ENCODE measurements around the gene LCN1. TPM values are rescaled to one million over a fixed set of nuclear protein-coding genes. Genes with fewer than 3 reads are reported as not detected.

Gene LCN1
- total RNA-seq, 1 donor, result not detected

- Histone ChIP-seq H3K4me3 (ENCODE audit: low read length) (no peak overlapping the region), H3K9me3 (ENCODE audit: low read depth, low read length) (no peaks in the 10 kb centered on the region), H3K4me1 (ENCODE audit: insufficient read depth, low read length) (no peaks in the 10 kb centered on the region), H3K27me3 (ENCODE audit: insufficient read depth, low read length) (no peaks in the 10 kb centered on the region)
Measured at GRCh38 chr9:135552698-135553171, 31.5 kb downstream of the LCN1 start.

GRCh38 chr9:135554718-135555117, 33.5 kb downstream of the LCN1 start:
- H3K4me3 ChIP-seq (ENCODE audit: low read length), result no peak overlapping the region

GRCh38 chr9:135555203-135555602, 34.0 kb downstream of the LCN1 start:
- H3K27me3 ChIP-seq (ENCODE audit: insufficient read depth, low read length), result no peaks in the 10 kb centered on the region
- H3K4me1 ChIP-seq (ENCODE audit: insufficient read depth, low read length), result no peaks in the 10 kb centered on the region
- H3K4me3 ChIP-seq (ENCODE audit: low read length), result no peak overlapping the region
- no peaks in the 10 kb centered on the region for H3K9me3 ChIP-seq (ENCODE audit: low read depth, low read length)

More at GRCh38 chr9:135554718-135555117, 33.5 kb downstream of the LCN1 start:
- H3K4me1 ChIP-seq (ENCODE audit: insufficient read depth, low read length), result no peaks in the 10 kb centered on the region
- no peaks in the 10 kb centered on the region for H3K27me3 ChIP-seq (ENCODE audit: insufficient read depth, low read length)
- no peaks in the 10 kb centered on the region for H3K9me3 ChIP-seq (ENCODE audit: low read depth, low read length)

- Histone ChIP-seq H3K4me1 (ENCODE audit: insufficient read depth, low read length) (no peaks in the 10 kb centered on the region), H3K27me3 (ENCODE audit: insufficient read depth, low read length) (no peaks in the 10 kb centered on the region), H3K4me3 (ENCODE audit: low read length) (no peak overlapping the region), H3K9me3 (ENCODE audit: low read depth, low read length) (no peaks in the 10 kb centered on the region)
Measured at GRCh38 chr9:135555910-135556309, 34.7 kb downstream of the LCN1 start.

- Histone ChIP-seq H3K4me1 (ENCODE audit: insufficient read depth, low read length) (no peaks in the 10 kb centered on the region), H3K27me3 (ENCODE audit: insufficient read depth, low read length) (no peaks in the 10 kb centered on the region), H3K9me3 (ENCODE audit: low read depth, low read length) (no peaks in the 10 kb centered on the region)
Measured at GRCh38 chr9:135559606-135560005, 38.4 kb downstream of the LCN1 start.

GRCh38 chr9:135561391-135562234, 40.4 kb downstream of the LCN1 start, which contains the start of gene PAEP:
PAEP (plus strand) TSS chr9:135561756.
- Histone ChIP-seq H3K27me3 (ENCODE audit: insufficient read depth, low read length) (no peaks in the 10 kb centered on the region), H3K9me3 (ENCODE audit: low read depth, low read length) (no peaks in the 10 kb centered on the region), H3K4me1 (ENCODE audit: insufficient read depth, low read length) (no peaks in the 10 kb centered on the region), H3K4me3 (ENCODE audit: low read length) (no peak within 1 kb of the TSS)

More at GRCh38 chr9:135559606-135560005, 38.4 kb downstream of the LCN1 start:
- H3K4me3 ChIP-seq (ENCODE audit: low read length), result no peak overlapping the region

- no peak overlapping the region for H3K4me3 ChIP-seq (ENCODE audit: low read length)
- H3K27me3 ChIP-seq (ENCODE audit: insufficient read depth, low read length), result no peaks in the 10 kb centered on the region
- no peaks in the 10 kb centered on the region for H3K9me3 ChIP-seq (ENCODE audit: low read depth, low read length)
- no peaks in the 10 kb centered on the region for H3K4me1 ChIP-seq (ENCODE audit: insufficient read depth, low read length)
Measured at GRCh38 chr9:135562235-135562745, 41.0 kb downstream of the LCN1 start.

GRCh38 chr9:135563039-135563476, 41.8 kb downstream of the LCN1 start:
- no peaks in the 10 kb centered on the region for H3K4me1 ChIP-seq (ENCODE audit: insufficient read depth, low read length)
- no peaks in the 10 kb centered on the region for H3K9me3 ChIP-seq (ENCODE audit: low read depth, low read length)
- no peak overlapping the region for H3K4me3 ChIP-seq (ENCODE audit: low read length)
- no peaks in the 10 kb centered on the region for H3K27me3 ChIP-seq (ENCODE audit: insufficient read depth, low read length)

GRCh38 chr9:135563858-135564257, 42.6 kb downstream of the LCN1 start:
- Histone ChIP-seq H3K4me1 (ENCODE audit: insufficient read depth, low read length) (no peaks in the 10 kb centered on the region), H3K9me3 (ENCODE audit: low read depth, low read length) (no peaks in the 10 kb centered on the region), H3K4me3 (ENCODE audit: low read length) (no peak overlapping the region), H3K27me3 (ENCODE audit: insufficient read depth, low read length) (no peaks in the 10 kb centered on the region)

- no peaks in the 10 kb centered on the region for H3K9me3 ChIP-seq (ENCODE audit: low read depth, low read length)
- H3K4me3 ChIP-seq (ENCODE audit: low read length), result no peak overlapping the region
- no peaks in the 10 kb centered on the region for H3K27me3 ChIP-seq (ENCODE audit: insufficient read depth, low read length)
- H3K4me1 ChIP-seq (ENCODE audit: insufficient read depth, low read length), result no peaks in the 10 kb centered on the region
Measured at GRCh38 chr9:135565141-135565628, 43.9 kb downstream of the LCN1 start.

- Histone ChIP-seq H3K4me1 (ENCODE audit: insufficient read depth, low read length) (no peaks in the 10 kb centered on the region), H3K27me3 (ENCODE audit: insufficient read depth, low read length) (no peaks in the 10 kb centered on the region), H3K9me3 (ENCODE audit: low read depth, low read length) (no peaks in the 10 kb centered on the region), H3K4me3 (ENCODE audit: low read length) (no peak overlapping the region)
Measured at GRCh38 chr9:135565636-135566035, 44.4 kb downstream of the LCN1 start.

GRCh38 chr9:135566552-135566951, 45.3 kb downstream of the LCN1 start:
- no peaks in the 10 kb centered on the region for H3K9me3 ChIP-seq (ENCODE audit: low read depth, low read length)
- no peak overlapping the region for H3K4me3 ChIP-seq (ENCODE audit: low read length)
- H3K27me3 ChIP-seq (ENCODE audit: insufficient read depth, low read length), result no peaks in the 10 kb centered on the region
- no peaks in the 10 kb centered on the region for H3K4me1 ChIP-seq (ENCODE audit: insufficient read depth, low read length)

GRCh38 chr9:135567311-135567710, 46.1 kb downstream of the LCN1 start:
- Histone ChIP-seq H3K4me1 (ENCODE audit: insufficient read depth, low read length) (no peaks in the 10 kb centered on the region), H3K4me3 (ENCODE audit: low read length) (no peak overlapping the region), H3K9me3 (ENCODE audit: low read depth, low read length) (no peaks in the 10 kb centered on the region), H3K27me3 (ENCODE audit: insufficient read depth, low read length) (no peaks in the 10 kb centered on the region)

- Histone ChIP-seq H3K4me1 (ENCODE audit: insufficient read depth, low read length) (no peaks in the 10 kb centered on the region), H3K27me3 (ENCODE audit: insufficient read depth, low read length) (no peaks in the 10 kb centered on the region), H3K4me3 (ENCODE audit: low read length) (no peak overlapping the region), H3K9me3 (ENCODE audit: low read depth, low read length) (no peaks in the 10 kb centered on the region)
Measured at GRCh38 chr9:135568026-135568425, 46.8 kb downstream of the LCN1 start.

GRCh38 chr9:135570456-135570855, 49.2 kb downstream of the LCN1 start:
- Histone ChIP-seq H3K4me1 (ENCODE audit: insufficient read depth, low read length) (no peaks in the 10 kb centered on the region), H3K27me3 (ENCODE audit: insufficient read depth, low read length) (no peaks in the 10 kb centered on the region), H3K9me3 (ENCODE audit: low read depth, low read length) (no peaks in the 10 kb centered on the region), H3K4me3 (ENCODE audit: low read length) (no peak overlapping the region)

Measured in mononuclear cell (primary cell).